Measurements from ENCODE around the gene SMPD4. TPM values are rescaled to one million over a fixed set of nuclear protein-coding genes. Genes with fewer than 3 reads are reported as not detected.

The SMPD4 gene
- total and polyA plus RNA-seq, 2 donors (not counting 3 experiments of a cell fraction or from before 2014, with no cell fraction given): 85.3 to 88.1 TPM

- Histone ChIP-seq H3K4me1 (ENCODE audit: control insufficient read depth, extremely low read depth, insufficient read depth, low read length) (peaks cover 6% of the 10 kb centered on the region), H3K27ac (ENCODE audit: insufficient read depth, low read depth, low read length) (no peak overlapping the region), H3K4me3 (replicated peaks in 1 of 3; ENCODE audit: insufficient read depth in 1 of 3, low read depth in 1 of 3, low read length in 3 of 3) (no peak overlapping the region), H3K27me3 (ENCODE audit: control insufficient read depth in 2 of 2, insufficient read depth in 2 of 2, low read length in 2 of 2) (no peaks in the 10 kb centered on the region), H3K79me2 (ENCODE audit: control insufficient read depth, insufficient read depth, low read length) (peaks cover 30% of the 10 kb centered on the region), H3K9me1 (replicated peaks; ENCODE audit: control insufficient read depth, extremely low read depth, insufficient read depth, low read length) (no peaks in the 10 kb centered on the region), H2AFZ (ENCODE audit: low read depth, low read length) (no peak overlapping the region), H3K9ac (replicated peaks; ENCODE audit: extremely low read depth, insufficient read depth, low read length) (no peak overlapping the region), H4K20me1 (replicated peaks; ENCODE audit: control insufficient read depth, extremely low read depth, insufficient read depth, low read length) (no peaks in the 10 kb centered on the region), H3K9me3 (replicated peaks; ENCODE audit: control insufficient read depth, insufficient read depth, low read length) (no peaks in the 10 kb centered on the region), H3K4me2 (ENCODE audit: insufficient read depth, low read length) (no peak overlapping the region), H3K36me3 (ENCODE audit: control insufficient read depth in 2 of 2, extremely low read depth in 1 of 2, insufficient read depth in 2 of 2, low read length in 2 of 2) (peaks cover 0 to 7% of the 10 kb centered on the region in 2 experiments)
- dilution Hi-C loops (cut with MboI; ENCODE audit: extremely low pct_ligation_motif_present, low sequenced_read_pairs) (no loop called here), intact Hi-C loops (cut with micrococcal nuclease) (no loop called here)
- ChIA-PET CTCF (interaction anchor here (1.0 kb wide), 1 partner anchor 146 kb away, joined by 3 read pairs; no protein-coding TSS in a partner anchor), POLR2A (interaction anchor here (0.7 kb wide), 1 partner anchor 1301 kb away, joined by 3 read pairs; no protein-coding TSS in a partner anchor)
- DNase-seq (ENCODE audit: low read depth, low spot score) (no peak), FAIRE-seq (no peak)
- TF ChIP-seq POLR2A (IDR thresholded peaks at IDR 0.05; ENCODE audit: low read depth, low read length): no peak
- no peak for TF ChIP-seq MAX (IDR thresholded peaks at IDR 0.05; ENCODE audit: insufficient read depth, insufficient read length)
- TF ChIP-seq EZH2 (IDR thresholded peaks at IDR 0.05; ENCODE audit: borderline replicate concordance, low read depth, low read length, severe bottlenecking): no peak
- no peak for TF ChIP-seq JUN (IDR thresholded peaks at IDR 0.05; ENCODE audit: borderline replicate concordance, insufficient read depth, insufficient read length, low read depth)
- TF ChIP-seq MYC (IDR thresholded peaks at IDR 0.05; ENCODE audit: low read depth, low read length): no peak
- TF ChIP-seq FOS (IDR thresholded peaks at IDR 0.05; ENCODE audit: borderline replicate concordance, insufficient read depth, low read length): no peak
- TF ChIP-seq POLR2AphosphoS5 (IDR thresholded peaks at IDR 0.05; ENCODE audit: insufficient read depth, low read depth, low read length): no peak
- no peak for TF ChIP-seq GATA2 (IDR thresholded peaks at IDR 0.05; ENCODE audit: insufficient read depth, insufficient read length, low read depth, low read length)
- TF ChIP-seq CTCF (IDR thresholded peaks at IDR 0.05; ENCODE audit: extremely low read depth in 1 of 2, insufficient read depth in 1 of 2, low read depth in 1 of 2, low read length in 2 of 2): no peak
- no TSS peak for BruUV-seq (replicated peaks)
Observed at GRCh38 chr2:130186391-130186790, 5.0 kb upstream of the SMPD4 start.
